ENCODE measurements around the gene RHCG. TPM values are rescaled to one million over a fixed set of nuclear protein-coding genes. Genes with fewer than 3 reads are reported as not detected.

Gene RHCG
- polyA plus RNA-seq, 1 experiment, result not detected

DNA sequence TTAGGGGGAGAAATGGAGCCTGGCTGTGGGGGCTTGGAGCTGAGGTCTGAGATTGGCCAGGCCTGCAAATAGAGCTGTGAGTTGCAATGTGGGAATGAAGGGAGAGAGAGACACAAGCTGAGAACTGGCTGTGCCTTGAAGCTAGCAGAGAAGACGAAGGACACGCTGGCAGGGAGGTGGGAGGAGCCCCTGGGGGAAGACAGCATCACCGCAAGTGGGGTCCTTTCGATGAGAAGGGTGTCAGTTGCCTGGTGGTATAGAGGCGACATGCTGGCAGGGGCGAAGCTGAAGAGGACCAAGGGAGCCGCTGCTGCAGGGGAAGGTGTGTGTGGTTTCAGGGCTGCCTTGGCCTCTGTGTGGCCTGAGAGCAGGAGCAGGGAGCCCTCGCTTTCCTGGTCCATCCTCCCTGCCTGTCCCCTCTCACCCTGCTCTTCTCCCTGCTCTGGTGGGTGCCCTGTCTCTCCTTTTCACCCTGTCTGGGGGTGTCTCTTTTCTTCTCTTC, 5.5 kb downstream of the RHCG start:
- Histone ChIP-seq H3K27me3 (ENCODE audit: control insufficient read depth, insufficient read depth, low read length) (peaks cover 52% of the 10 kb centered on the region), H3K27ac (ENCODE audit: low read depth, low read length) (no peak overlapping the region), H3K9me3 (ENCODE audit: control insufficient read depth, insufficient read depth, low read length) (no peaks in the 10 kb centered on the region; the same call in 1 of the 2 replicates), H3K4me3 (ENCODE audit: low read depth, low read length) (no peak overlapping the region)
- POLR2A ChIA-PET, result no interaction called here
- TF ChIP-seq CTCF (IDR thresholded peaks at IDR 0.05; ENCODE audit: low read depth, low read length), result no peak
- CTCF ChIA-PET, result interaction anchor here (1.2 kb wide), 1 partner anchor 132 kb away, joined by 4 read pairs; no protein-coding TSS in a partner anchor
- DNase-seq (ENCODE audit: low read depth, low spot score), result no peak

GRCh38 chr15:89490081-89490813, 6.1 kb downstream of the RHCG start:
- ChIA-PET POLR2A (no interaction called here), CTCF (interaction anchor here (0.7 to 1.2 kb wide), 2 partner anchors 77 to 132 kb away, joined by 3 to 4 read pairs; no protein-coding TSS in a partner anchor)
- no peak overlapping the region for H3K4me3 ChIP-seq (ENCODE audit: low read depth, low read length)
- no peak overlapping the region for H3K27ac ChIP-seq (ENCODE audit: low read depth, low read length)
- peaks cover 48% of the 10 kb centered on the region for H3K27me3 ChIP-seq (ENCODE audit: control insufficient read depth, insufficient read depth, low read length)
- no peak for DNase-seq (ENCODE audit: low read depth, low spot score)
- no peaks in the 10 kb centered on the region; the same call in 1 of the 2 replicates for H3K9me3 ChIP-seq (ENCODE audit: control insufficient read depth, insufficient read depth, low read length)
- TF ChIP-seq CTCF (IDR thresholded peaks at IDR 0.05; ENCODE audit: low read depth, low read length), result no peak

GRCh38 chr15:89489376-89489775, 7.0 kb downstream of the RHCG start:
- POLR2A ChIA-PET, result no interaction called here
- no peaks in the 10 kb centered on the region; the same call in 1 of the 2 replicates for H3K9me3 ChIP-seq (ENCODE audit: control insufficient read depth, insufficient read depth, low read length)
- H3K27ac ChIP-seq (ENCODE audit: low read depth, low read length), result no peak overlapping the region
- DNase-seq (ENCODE audit: low read depth, low spot score), result no peak
- CTCF ChIA-PET, result no interaction called here
- H3K4me3 ChIP-seq (ENCODE audit: low read depth, low read length), result no peak overlapping the region
- no peak for TF ChIP-seq CTCF (IDR thresholded peaks at IDR 0.05; ENCODE audit: low read depth, low read length)
- H3K27me3 ChIP-seq (ENCODE audit: control insufficient read depth, insufficient read depth, low read length), result peaks cover 46% of the 10 kb centered on the region

DNA sequence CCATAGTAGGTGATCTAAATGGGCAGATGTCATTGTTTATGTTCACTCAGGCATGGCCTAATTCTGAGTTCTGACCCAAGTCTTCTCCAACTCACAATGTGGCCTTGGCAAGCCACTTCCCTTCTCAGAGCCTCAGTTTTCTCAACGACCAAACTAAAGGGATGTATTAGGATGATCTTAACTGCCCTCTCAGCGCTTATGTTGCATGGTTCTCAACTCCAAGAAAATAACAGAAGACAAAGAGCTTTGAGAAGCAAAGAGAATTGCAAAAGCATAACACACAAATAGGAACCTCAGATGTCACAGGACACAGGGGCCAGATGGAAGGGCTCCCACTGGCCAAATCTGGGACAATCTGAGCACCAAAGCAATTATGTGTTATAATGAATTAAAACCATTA, 8.6 kb downstream of the RHCG start:
- no peak overlapping the region for H3K4me3 ChIP-seq (ENCODE audit: low read depth, low read length)
- no peaks in the 10 kb centered on the region; the same call in 1 of the 2 replicates for H3K9me3 ChIP-seq (ENCODE audit: control insufficient read depth, insufficient read depth, low read length)
- no peak for DNase-seq (ENCODE audit: low read depth, low spot score)
- ChIA-PET POLR2A (no interaction called here), CTCF (no interaction called here)
- peaks cover 44% of the 10 kb centered on the region for H3K27me3 ChIP-seq (ENCODE audit: control insufficient read depth, insufficient read depth, low read length)
- TF ChIP-seq CTCF (IDR thresholded peaks at IDR 0.05; ENCODE audit: low read depth, low read length), result no peak
- no peak overlapping the region for H3K27ac ChIP-seq (ENCODE audit: low read depth, low read length)

DNA sequence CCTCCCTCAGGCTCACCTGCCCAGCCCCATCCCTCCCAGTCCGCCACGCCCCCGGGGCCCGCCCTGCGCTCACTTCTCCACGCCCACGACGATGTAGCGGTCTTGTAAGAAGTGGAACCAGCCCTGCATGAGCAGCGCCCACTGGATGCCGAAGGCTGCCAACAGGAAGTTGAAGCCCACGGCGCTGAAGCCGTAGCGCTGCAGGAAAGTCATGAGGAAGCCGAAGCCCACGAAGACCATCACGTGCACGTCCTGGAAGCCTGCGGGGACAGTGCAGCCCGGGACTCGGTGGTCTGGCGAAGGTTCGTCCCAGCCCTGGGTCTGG, 9.7 kb downstream of the RHCG start:
- TF ChIP-seq CTCF (IDR thresholded peaks at IDR 0.05; ENCODE audit: low read depth, low read length), result no peak
- peaks cover 42% of the 10 kb centered on the region for H3K27me3 ChIP-seq (ENCODE audit: control insufficient read depth, insufficient read depth, low read length)
- no peak overlapping the region for H3K27ac ChIP-seq (ENCODE audit: low read depth, low read length)
- H3K4me3 ChIP-seq (ENCODE audit: low read depth, low read length), result no peak overlapping the region
- no peak for DNase-seq (ENCODE audit: low read depth, low spot score)
- ChIA-PET POLR2A (no interaction called here), CTCF (no interaction called here)
- no peaks in the 10 kb centered on the region; the same call in 1 of the 2 replicates for H3K9me3 ChIP-seq (ENCODE audit: control insufficient read depth, insufficient read depth, low read length)
